Fibroblast of skin of abdomen (primary cell): ENCODE results near the gene RGS14.
"Not testable (repeated sequence)": the region's sequence is repeated elsewhere in the genome, so short reads cannot be mapped to it uniquely, and the experiment has no call there.

Experiments
- DNase-seq: peaks from one replicate; pipeline ENCODE4 v3.0.0-alpha.2; 2013

The RGS14 gene

GRCh38 chr5:177327539-177328522, 29.9 kb upstream of the RGS14 start:
- no peak for DNase-seq

DNA sequence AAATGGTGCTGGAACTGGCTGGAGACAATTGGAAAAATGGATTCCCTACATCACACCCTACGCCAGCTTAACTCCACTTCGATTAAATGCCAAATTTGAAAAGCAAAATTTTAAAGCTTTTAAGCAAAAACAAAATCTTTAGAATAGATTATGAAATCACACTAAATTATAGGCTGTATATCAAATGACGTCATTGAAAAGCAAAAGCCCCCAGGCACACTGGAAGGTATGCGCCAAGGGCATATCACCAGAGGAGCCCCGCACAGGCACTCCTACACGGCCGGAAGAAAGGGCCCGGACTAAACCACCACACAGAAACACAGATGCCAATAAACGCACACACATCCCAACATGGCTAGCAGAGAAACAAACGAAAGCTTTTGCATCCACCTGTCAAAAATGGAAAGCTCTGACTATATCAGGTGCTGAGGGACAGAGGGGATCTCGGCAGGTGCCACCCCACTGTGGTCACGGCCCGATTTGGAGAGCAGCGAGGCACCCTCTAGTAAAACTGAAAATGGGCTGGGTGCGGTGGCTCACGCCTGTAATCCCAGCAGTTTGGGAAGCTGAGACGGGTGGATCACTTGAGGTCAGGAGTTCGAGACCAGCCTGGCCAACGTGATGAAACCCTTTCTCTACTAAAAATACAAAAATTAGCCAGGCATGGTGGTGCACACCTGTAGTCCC, 29.0 kb upstream of the RGS14 start:
- DNase-seq: no peak

GRCh38 chr5:177329883-177330282, 27.8 kb upstream of the RGS14 start:
- DNase-seq: no peak

DNA sequence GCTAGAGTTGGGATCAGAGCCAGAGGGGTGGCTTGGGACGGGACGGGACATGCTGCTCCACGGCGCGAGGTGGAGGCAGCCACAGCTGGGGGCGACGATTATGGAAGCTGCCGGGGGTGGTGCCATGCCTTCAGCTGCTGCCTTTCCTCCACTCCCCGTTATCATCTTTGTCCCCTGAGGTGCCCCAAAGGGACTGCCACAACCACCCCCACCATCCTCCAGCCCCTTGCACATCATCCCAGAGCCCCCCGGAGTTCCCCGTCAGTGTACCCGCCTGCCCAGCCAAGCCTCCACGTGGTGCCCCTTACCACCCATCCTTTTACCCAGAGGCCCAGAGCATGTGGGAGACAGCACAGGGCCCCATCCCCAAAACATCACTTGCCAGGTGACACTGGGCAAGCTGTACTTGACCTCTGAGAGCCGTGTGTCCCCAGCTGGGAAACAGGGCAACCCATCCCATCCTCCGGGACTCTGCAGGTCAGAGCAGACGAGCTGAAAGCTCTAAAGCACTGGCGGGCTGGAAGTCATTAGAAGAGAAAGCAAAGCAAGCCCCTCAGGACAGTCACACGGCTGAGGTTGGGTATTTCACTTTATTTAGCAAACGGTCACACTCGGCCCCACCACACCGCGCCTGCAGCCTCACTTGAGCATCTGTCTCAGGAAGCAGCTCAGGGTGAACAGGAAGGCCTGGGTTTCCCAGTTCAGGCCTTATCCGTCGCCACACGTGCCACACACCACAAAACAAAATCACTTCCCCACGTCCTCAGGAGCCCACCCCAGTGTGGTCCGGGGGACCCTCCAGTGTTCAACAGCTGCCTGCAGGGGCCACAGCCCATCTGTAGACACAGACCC, 26.5 kb upstream of the RGS14 start:
- no peak for DNase-seq

DNA sequence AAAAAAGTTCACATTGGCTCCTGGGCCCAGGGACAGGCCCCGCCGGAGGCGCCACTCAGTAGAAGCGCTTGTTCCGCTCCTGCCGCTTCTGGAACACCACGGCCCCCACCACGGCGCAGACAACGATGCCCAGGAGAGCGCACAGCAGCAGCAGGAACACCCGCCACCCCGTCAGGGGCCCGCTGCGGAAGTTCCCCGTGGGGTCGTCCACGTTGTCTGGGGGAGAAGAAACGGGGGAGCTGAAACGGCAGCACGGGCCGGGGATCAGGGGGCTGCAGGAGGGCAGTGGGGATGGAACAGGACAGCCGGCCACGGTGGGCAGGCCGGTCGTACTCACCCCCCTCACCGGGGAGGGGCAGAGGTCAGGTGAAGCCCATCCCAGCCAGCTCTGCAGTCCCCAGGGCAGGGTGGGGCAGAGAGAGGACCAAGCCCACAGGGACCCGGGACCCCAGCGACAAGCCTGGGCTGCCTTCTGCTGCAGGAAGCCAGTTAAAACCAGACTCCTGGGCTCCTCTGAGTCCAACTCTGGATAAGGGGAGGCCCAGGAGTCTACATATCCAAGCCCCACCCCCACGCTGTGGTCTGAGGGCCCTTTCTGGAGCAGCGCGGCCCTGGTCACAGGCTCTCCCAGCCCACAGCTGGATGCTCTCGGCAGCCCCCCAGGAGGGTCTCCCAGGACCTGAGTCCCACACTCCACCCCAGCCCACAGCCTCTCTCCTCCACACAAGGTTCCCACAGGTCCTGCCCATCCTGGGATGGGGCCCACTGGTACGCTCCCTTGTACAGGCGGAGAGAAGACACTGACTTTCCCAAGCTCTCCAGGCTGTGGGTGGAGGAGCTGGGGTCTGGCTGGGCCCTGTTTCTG, 25.5 kb upstream of the RGS14 start:
- no peak for DNase-seq

DNA sequence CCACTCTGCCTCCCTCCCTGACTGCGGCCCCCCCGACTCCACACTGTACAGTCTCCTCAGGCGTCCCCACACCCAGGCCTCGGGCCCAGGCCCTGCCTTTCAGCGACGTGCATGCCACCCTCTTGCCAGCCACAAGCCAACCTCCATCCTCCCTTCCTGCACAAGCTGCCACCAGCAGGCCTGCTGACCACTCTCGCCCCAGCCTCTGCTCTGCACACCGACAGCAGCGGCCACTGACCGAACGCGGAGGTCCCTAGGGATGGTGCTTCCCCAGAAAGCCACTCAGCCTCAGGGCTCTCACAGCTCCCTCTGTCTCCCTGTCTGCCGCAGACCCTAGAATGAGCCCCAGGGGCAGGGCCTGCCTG, 24.8 kb upstream of the RGS14 start:
- no peak for DNase-seq

DNA sequence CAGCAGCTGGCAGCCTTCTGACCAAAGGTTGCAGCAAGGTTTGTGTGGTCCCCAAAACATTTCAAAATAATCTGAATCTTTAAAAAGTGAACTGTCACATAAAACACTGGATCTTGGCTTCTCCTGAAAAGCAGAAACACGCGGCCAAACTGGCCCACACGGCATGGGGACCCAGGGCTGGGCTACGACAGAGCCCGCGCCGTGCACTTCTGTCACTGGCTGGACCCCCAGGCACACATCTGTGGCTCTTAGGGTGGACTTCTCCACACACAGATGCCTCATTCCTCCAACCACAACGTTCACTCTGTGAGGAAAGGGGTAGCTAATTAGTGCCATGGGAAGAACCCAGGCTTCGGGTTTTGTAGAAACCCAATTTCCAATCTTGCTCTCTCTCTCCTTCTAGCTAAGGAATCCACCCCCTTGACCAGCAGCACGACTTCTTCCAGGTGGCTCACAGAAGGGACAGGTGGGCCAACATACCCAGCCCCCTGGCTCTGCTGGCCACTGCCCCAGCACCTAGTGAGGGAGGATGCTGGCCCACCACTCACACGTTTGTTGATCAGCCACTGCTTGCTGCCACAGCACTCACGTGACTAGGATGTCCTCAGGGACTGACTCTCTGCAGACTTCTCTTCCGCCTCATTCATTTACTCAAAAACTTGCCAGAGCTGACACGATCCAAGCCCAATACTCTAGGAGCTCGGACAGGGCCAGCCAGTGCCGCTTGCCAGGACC, 24.1 kb upstream of the RGS14 start:
- DNase-seq: no peak

- DNase-seq: no peak
Observed at GRCh38 chr5:177334155-177334551, 23.6 kb upstream of the RGS14 start.

GRCh38 chr5:177334781-177335700, 22.7 kb upstream of the RGS14 start:
- DNase-seq: no peak

GRCh38 chr5:177335701-177336065, 22.0 kb upstream of the RGS14 start:
- DNase-seq: no peak

GRCh38 chr5:177336112-177336511, 21.6 kb upstream of the RGS14 start:
- DNase-seq: no peak

DNA sequence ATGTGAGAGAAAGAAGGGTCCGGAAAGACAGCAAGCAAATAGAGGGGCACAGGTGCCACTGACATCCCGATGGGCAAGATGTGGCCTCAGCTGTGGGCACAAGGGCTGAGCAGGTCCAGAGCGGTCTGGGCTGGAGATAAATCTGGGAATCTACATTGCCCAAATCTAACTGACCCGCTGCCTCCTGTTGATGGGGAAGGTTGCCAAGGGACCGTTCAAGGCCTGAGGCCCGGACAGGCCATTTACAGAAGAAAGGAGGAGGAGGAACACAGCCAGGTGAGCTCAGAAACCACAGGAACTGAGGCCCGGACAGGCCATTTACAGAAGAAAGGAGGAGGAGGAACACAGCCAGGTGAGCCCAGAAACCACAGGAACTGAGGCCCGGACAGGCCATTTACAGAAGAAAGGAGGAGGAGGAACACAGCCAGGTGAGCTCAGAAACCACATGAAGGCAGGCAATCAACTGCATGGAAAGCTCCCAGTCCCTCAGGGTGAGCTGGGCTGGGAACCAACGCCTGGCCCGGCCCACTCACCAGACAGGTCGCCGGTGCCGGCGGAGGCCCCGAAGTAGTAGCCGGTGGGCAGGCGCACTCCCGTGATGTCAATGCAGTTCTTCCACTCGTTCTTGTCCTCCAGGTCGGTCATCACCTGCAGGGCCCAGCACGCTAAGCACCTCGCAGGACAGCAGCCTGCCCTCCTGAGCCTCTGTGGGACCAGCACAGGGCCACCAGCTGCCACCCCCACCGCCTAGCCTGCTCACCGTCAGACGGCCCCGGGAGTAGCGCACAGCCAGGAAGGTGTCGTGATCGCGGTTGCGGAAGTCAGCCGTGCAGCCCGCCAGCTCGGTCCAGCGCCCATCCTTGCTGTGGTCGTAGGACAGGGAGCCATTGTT, 20.9 kb upstream of the RGS14 start:
- DNase-seq: no peak

DNA sequence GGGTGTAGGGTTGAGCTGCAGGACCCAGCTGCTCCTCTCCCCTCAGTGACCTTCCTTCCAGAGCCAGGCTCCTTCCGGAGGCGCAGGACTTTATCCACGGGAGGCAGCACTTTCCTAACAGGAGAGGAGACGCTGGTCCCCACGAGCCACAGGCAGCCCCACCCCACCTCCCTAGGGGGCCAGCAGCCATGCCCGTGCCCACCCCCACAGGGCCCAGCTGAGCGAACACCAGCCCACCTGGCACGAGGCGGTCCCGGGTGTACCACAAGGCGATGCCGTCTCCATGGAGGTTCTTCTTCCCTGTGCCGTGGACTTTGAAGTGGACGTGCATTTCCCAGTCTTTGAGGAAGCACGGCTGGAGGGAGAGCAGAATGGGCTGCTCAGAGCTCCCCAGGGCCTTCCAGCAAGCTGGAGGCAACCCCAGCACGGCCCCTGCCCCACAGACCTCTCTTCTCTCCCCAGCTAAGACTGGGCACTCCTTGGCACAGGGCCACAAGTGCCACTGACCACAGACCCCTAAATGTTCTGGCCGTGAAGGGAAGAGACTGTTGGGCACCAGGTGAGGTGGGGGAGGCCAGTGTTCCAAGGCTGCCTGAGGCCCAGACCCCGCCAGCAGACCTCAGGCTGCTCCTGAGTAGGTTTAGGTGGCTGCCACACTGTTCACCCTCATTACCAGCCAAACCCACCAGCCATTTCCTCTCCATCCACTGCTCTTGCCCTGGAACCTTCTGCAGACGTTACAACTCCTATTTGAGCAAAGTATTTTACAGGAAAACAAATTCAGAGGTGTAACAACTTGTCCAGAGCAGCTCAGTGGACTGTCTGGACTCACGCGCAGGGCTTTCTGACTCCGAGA, 19.2 kb upstream of the RGS14 start:
- DNase-seq: no peak

GRCh38 chr5:177339107-177339638, 18.6 kb upstream of the RGS14 start:
- no peak for DNase-seq

DNA sequence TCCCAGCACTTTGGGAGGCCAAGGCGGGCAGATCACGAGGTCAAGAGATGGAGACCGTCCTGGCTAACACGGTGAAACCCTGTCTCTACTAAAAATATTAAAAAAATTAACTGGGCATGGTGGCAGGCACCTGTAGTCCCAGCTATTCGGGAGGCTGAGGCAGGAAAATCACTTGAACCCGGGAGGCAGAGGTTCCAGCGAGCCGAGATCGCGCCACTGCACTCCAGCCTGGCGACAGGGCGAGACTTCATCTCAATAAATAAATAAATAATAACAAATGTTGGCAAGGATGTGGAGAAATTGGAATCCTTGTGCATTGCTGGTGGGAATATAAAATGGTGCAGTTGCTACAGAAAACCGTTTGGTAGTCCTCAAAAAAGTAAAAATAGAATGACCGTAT, 14.7 kb upstream of the RGS14 start:
- not testable (repeated sequence) for DNase-seq

DNA sequence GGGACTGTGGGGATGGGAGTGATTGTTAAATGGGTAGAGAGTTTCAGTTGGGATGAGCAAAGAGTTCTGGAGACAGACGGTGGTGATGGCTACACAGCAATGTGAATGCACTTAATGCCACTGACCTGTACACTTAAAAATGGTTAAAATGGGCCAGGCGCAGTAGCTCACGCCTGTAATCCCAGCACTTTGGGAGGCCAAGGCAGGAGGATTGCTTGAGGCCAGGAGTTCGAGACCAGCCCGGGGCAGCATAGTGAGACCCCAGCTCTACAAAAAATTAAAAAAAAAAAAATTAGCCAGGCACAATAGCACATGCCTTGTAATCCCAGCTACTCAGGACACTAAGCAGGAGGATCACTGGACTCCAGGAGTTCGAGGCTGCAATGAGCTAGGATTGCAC, 13.9 kb upstream of the RGS14 start:
- DNase-seq: no peak

- no peak for DNase-seq
Observed at GRCh38 chr5:177344891-177345290, 12.8 kb upstream of the RGS14 start.

DNA sequence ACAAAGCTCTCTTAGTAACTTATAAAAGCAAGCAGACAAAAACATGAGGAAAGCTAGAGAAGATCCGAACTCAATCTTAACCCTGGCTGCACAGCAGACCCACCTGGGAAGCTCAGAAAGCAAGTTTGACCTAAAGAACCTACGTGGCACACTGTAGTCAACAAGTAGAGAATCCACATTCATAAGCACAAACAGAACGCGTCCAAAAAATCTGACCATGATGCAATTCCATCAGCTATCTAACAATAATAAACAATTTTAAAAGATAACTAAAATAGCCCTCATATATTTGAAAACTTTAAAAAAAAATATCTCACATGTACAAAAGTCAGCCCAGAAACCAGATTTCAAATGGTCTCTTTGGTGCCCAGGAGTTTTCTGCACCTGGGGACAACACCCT, 10.9 kb upstream of the RGS14 start:
- no peak for DNase-seq
